HTR-8/SVneo (cell line): ENCODE measurements around the gene CCDC159.
"Not testable (repeated sequence)": the region's sequence is repeated elsewhere in the genome, so short reads cannot be mapped to it uniquely, and the experiment has no call there.

ENCODE experiments used
- DNase-seq: peaks from one replicate; pipeline ENCODE4 v3.0.0; 2011; ENCODE audit warnings: low spot score, mixed read lengths; ENCODE audit not compliant: insufficient read length
- FAIRE-seq: peaks from 2 replicates; lab custom pipeline; 2011; peaks lifted over from hg19 to GRCh38; lab: Jason Lieb, UNC

Gene CCDC159

GRCh38 chr19:11335449-11336146 lies 10.7 kb upstream of the CCDC159 start:
- FAIRE-seq, result peak; percentile 83
- no peak for DNase-seq

- no peak for DNase-seq
- FAIRE-seq, result no peak
Measured at GRCh38 chr19:11337080-11337479, 9.2 kb upstream of the CCDC159 start.

- FAIRE-seq (no peak), DNase-seq (no peak)
Measured at GRCh38 chr19:11338121-11338520, 8.2 kb upstream of the CCDC159 start.

- no peak for FAIRE-seq
- DNase-seq, result no peak
Measured at GRCh38 chr19:11338569-11339253, 7.6 kb upstream of the CCDC159 start.

GRCh38 chr19:11339254-11340098 lies 6.8 kb upstream of the CCDC159 start, which contains the start of gene RAB3D:
RAB3D (minus strand) TSS chr19:11339657; CDS start chr19:11337399, 2,258 bp downstream.
- FAIRE-seq, result peak; percentile 70

GRCh38 chr19:11340099-11340467 lies 6.2 kb upstream of the CCDC159 start:
- not testable (repeated sequence) for DNase-seq, FAIRE-seq

More at GRCh38 chr19:11339254-11340098, 6.8 kb upstream of the CCDC159 start, which contains the start of gene RAB3D:
- DNase-seq, result peak; percentile 91

GRCh38 chr19:11342429-11342828 lies 3.9 kb upstream of the CCDC159 start:
- no peak for FAIRE-seq

GRCh38 chr19:11345122-11345803 lies 1.1 kb upstream of the CCDC159 start:
- DNase-seq (no peak), FAIRE-seq (peak; percentile 28)

More at GRCh38 chr19:11342429-11342828, 3.9 kb upstream of the CCDC159 start:
- DNase-seq, result no peak

GRCh38 chr19:11347546-11348039 lies 1.3 kb downstream of the CCDC159 start:
- FAIRE-seq, result no peak
- DNase-seq, result no peak

GRCh38 chr19:11349171-11349570 lies 2.9 kb downstream of the CCDC159 start:
- FAIRE-seq (no peak), DNase-seq (no peak)

GRCh38 chr19:11354102-11354501 lies 7.8 kb downstream of the CCDC159 start:
- not testable (repeated sequence) for DNase-seq, FAIRE-seq

GRCh38 chr19:11355160-11356073 lies 9.1 kb downstream of the CCDC159 start, which contains the start of gene PLPPR2:
PLPPR2 (plus strand) TSS chr19:11355432; CDS start chr19:11357674, 2,242 bp downstream.
- DNase-seq (peak; percentile 83), FAIRE-seq (peak; percentile 95)

GRCh38 chr19:11356074-11356397 lies 9.7 kb downstream of the CCDC159 start:
- DNase-seq (no peak), FAIRE-seq (no peak)

GRCh38 chr19:11356676-11357550 lies 10.6 kb downstream of the CCDC159 start:
- FAIRE-seq (no peak), DNase-seq (no peak)

- DNase-seq (no peak), FAIRE-seq (no peak)
Measured at GRCh38 chr19:11359421-11359820, 13.1 kb downstream of the CCDC159 start.

- no peak for FAIRE-seq
Measured at GRCh38 chr19:11361037-11361770, 14.9 kb downstream of the CCDC159 start.

More at GRCh38 chr19:11361037-11361770, 14.9 kb downstream of the CCDC159 start:
- DNase-seq, result no peak
